HG02610 (cell line): Measurements from ENCODE around the gene CDC42EP4.

Experiments used
- ATAC-seq: cut with Tn5 transposase; IDR thresholded peaks from one replicate; pipeline ENCODE4 v1.9.1; 2021; ENCODE audit warnings: mild to moderate bottlenecking, moderate library complexity; ENCODE audit not compliant: unreplicated experiment

Gene CDC42EP4

GRCh38 chr17:73261952-73262675 lies 49.7 kb downstream of the CDC42EP4 start:
- ATAC-seq, result no peak

- no peak for ATAC-seq
Measured at GRCh38 chr17:73261617-73261951, 50.2 kb downstream of the CDC42EP4 start, which contains the start of gene CPSF4L. Gene CPSF4L, minus strand, starts transcription at chr17:73261880. Its CDS starts 62 bp downstream, at chr17:73261818.

- no peak for ATAC-seq
Measured at GRCh38 chr17:73257516-73257915, 54.3 kb downstream of the CDC42EP4 start.

- ATAC-seq, result no peak
Measured at GRCh38 chr17:73256220-73256619, 55.6 kb downstream of the CDC42EP4 start.

- no peak for ATAC-seq
Measured at GRCh38 chr17:73255671-73256181, 56.1 kb downstream of the CDC42EP4 start.

- no peak for ATAC-seq
Measured at GRCh38 chr17:73251871-73252270, 59.9 kb downstream of the CDC42EP4 start.

- ATAC-seq, result no peak
Measured at GRCh38 chr17:73250851-73251640, 60.8 kb downstream of the CDC42EP4 start.

GRCh38 chr17:73249700-73250099 lies 62.1 kb downstream of the CDC42EP4 start:
- ATAC-seq, result no peak

GRCh38 chr17:73248532-73248931 lies 63.3 kb downstream of the CDC42EP4 start:
- no peak for ATAC-seq

GRCh38 chr17:73247726-73248125 lies 64.1 kb downstream of the CDC42EP4 start:
- no peak for ATAC-seq

- ATAC-seq, result no peak
Measured at GRCh38 chr17:73240561-73240960, 71.2 kb downstream of the CDC42EP4 start.

- ATAC-seq, result no peak
Measured at GRCh38 chr17:73237714-73238113, 74.1 kb downstream of the CDC42EP4 start.

GRCh38 chr17:73234736-73235135 lies 77.1 kb downstream of the CDC42EP4 start:
- ATAC-seq, result no peak
